IPS DF 19.7 (cell line): Measurements from ENCODE around the gene DGCR2.
"Not testable (repeated sequence)": the region's sequence is repeated elsewhere in the genome, so short reads cannot be mapped to it uniquely, and the experiment has no call there.

ENCODE experiments used
- DNase-seq: peaks from one replicate; pipeline ENCODE4 v3.0.0-alpha.2; 2013; ENCODE audit warnings: low read depth, low spot score

Gene DGCR2

GRCh38 chr22:19084126-19084525 lies 38.1 kb downstream of the DGCR2 start:
- DNase-seq = not testable (repeated sequence)

- no peak for DNase-seq
These were observed 39.4 kb downstream of the DGCR2 start for GRCh38 chr22:19082793-19083192.

- DNase-seq = no peak
These were observed 40.1 kb downstream of the DGCR2 start for GRCh38 chr22:19082101-19082500.

- no peak for DNase-seq
These were observed 40.9 kb downstream of the DGCR2 start for GRCh38 chr22:19081351-19081750.

GRCh38 chr22:19080853-19081252 lies 41.4 kb downstream of the DGCR2 start:
- no peak for DNase-seq

GRCh38 chr22:19079691-19080090 lies 42.5 kb downstream of the DGCR2 start:
- no peak for DNase-seq

GRCh38 chr22:19075404-19075803 lies 46.8 kb downstream of the DGCR2 start:
- DNase-seq = no peak

GRCh38 chr22:19072853-19073252 lies 49.4 kb downstream of the DGCR2 start:
- DNase-seq = not testable (repeated sequence)

- DNase-seq = no peak
These were observed 51.6 kb downstream of the DGCR2 start for GRCh38 chr22:19070397-19071169.

- DNase-seq = no peak
These were observed 52.8 kb downstream of the DGCR2 start for GRCh38 chr22:19069451-19069850.

- no peak for DNase-seq
These were observed 53.4 kb downstream of the DGCR2 start for GRCh38 chr22:19068784-19069271.

GRCh38 chr22:19067696-19068348 lies 54.4 kb downstream of the DGCR2 start:
- no peak for DNase-seq

GRCh38 chr22:19066531-19067271 lies 55.5 kb downstream of the DGCR2 start:
- DNase-seq = no peak

- DNase-seq = no peak
These were observed 56.3 kb downstream of the DGCR2 start for GRCh38 chr22:19065929-19066328.

- DNase-seq = no peak
These were observed 56.8 kb downstream of the DGCR2 start for GRCh38 chr22:19065298-19065859.

- DNase-seq = no peak
These were observed 57.7 kb downstream of the DGCR2 start for GRCh38 chr22:19064354-19065054.

GRCh38 chr22:19063581-19064353 lies 58.4 kb downstream of the DGCR2 start:
- DNase-seq = no peak

GRCh38 chr22:19062943-19063308 lies 59.3 kb downstream of the DGCR2 start:
- no peak for DNase-seq

GRCh38 chr22:19062139-19062942 lies 59.9 kb downstream of the DGCR2 start:
- no peak for DNase-seq
